ENCODE results near the gene RANBP10. TPM values are rescaled to one million over a fixed set of nuclear protein-coding genes. Genes with fewer than 3 reads are reported as not detected.

RANBP10 gene
- total RNA-seq, 4 donors from 2014 or later = 18.4 to 35.2 (median 27.6) TPM

- no peaks in the 10 kb centered on the region for H3K9me3 ChIP-seq
- no peak for DNase-seq (ENCODE audit: low spot score in 2 of 2)
- TF ChIP-seq EP300 (IDR thresholded peaks at IDR 0.05) = no peak
- no peak for TF ChIP-seq POLR2A (IDR thresholded peaks at IDR 0.05)
- TF ChIP-seq POLR2AphosphoS5 (IDR thresholded peaks at IDR 0.05) = no peak
- no peak for TF ChIP-seq CTCF (IDR thresholded peaks at IDR 0.05)
- WGBS = 91% methylated on average over 10 of the region's 12 CpGs
- no peak overlapping the region for H3K4me3 ChIP-seq
- H3K27me3 ChIP-seq = no peaks in the 10 kb centered on the region
- peaks cover 28% of the 10 kb centered on the region for H3K4me1 ChIP-seq
- H3K27ac ChIP-seq = no peak overlapping the region
- no peaks in the 10 kb centered on the region for H3K36me3 ChIP-seq
These were observed 23.6 kb downstream of the RANBP10 start for GRCh38 chr16:67782567-67783352.

- Histone ChIP-seq H3K27ac (no peak overlapping the region), H3K36me3 (no peaks in the 10 kb centered on the region), H3K27me3 (no peaks in the 10 kb centered on the region), H3K4me1 (peaks cover 28% of the 10 kb centered on the region), H3K9me3 (no peaks in the 10 kb centered on the region), H3K4me3 (no peak overlapping the region)
- DNase-seq (ENCODE audit: low spot score in 2 of 2) = no peak
- TF ChIP-seq POLR2AphosphoS5 (IDR thresholded peaks at IDR 0.05) (no peak), POLR2A (IDR thresholded peaks at IDR 0.05) (no peak), EP300 (IDR thresholded peaks at IDR 0.05) (no peak), CTCF (IDR thresholded peaks at IDR 0.05) (no peak)
- WGBS = 69% methylated on average over 5 of the region's 5 CpGs
These were observed 24.8 kb downstream of the RANBP10 start for GRCh38 chr16:67781565-67781921.

- no peak for DNase-seq (ENCODE audit: low spot score in 2 of 2)
- H3K27me3 ChIP-seq = no peaks in the 10 kb centered on the region
- no peak overlapping the region for H3K27ac ChIP-seq
- H3K4me3 ChIP-seq = no peak overlapping the region
- TF ChIP-seq EP300 (IDR thresholded peaks at IDR 0.05) = no peak
- no peak for TF ChIP-seq CTCF (IDR thresholded peaks at IDR 0.05)
- TF ChIP-seq POLR2AphosphoS5 (IDR thresholded peaks at IDR 0.05) = no peak
- TF ChIP-seq POLR2A (IDR thresholded peaks at IDR 0.05) = no peak
- H3K9me3 ChIP-seq = no peaks in the 10 kb centered on the region
- 82% methylated on average over 7 of the region's 7 CpGs for WGBS
- H3K36me3 ChIP-seq = no peaks in the 10 kb centered on the region
- peaks cover 28% of the 10 kb centered on the region for H3K4me1 ChIP-seq
These were observed 25.4 kb downstream of the RANBP10 start for GRCh38 chr16:67780847-67781564.

- 54% methylated on average over 5 of the region's 5 CpGs for WGBS
- TF ChIP-seq POLR2A (IDR thresholded peaks at IDR 0.05) (no peak), POLR2AphosphoS5 (IDR thresholded peaks at IDR 0.05) (no peak), CTCF (IDR thresholded peaks at IDR 0.05) (no peak), EP300 (IDR thresholded peaks at IDR 0.05) (no peak)
- no peaks in the 10 kb centered on the region for H3K9me3 ChIP-seq
- no peak overlapping the region for H3K27ac ChIP-seq
- peaks cover 28% of the 10 kb centered on the region for H3K4me1 ChIP-seq
- no peaks in the 10 kb centered on the region for H3K36me3 ChIP-seq
- no peak for DNase-seq (ENCODE audit: low spot score in 2 of 2)
- no peaks in the 10 kb centered on the region for H3K27me3 ChIP-seq
- no peak overlapping the region for H3K4me3 ChIP-seq
These were observed 26.9 kb downstream of the RANBP10 start for GRCh38 chr16:67779256-67780014.

GRCh38 chr16:67775273-67775672 is 31.1 kb downstream of the RANBP10 start:
- Histone ChIP-seq H3K27ac (no peak overlapping the region), H3K9me3 (no peaks in the 10 kb centered on the region), H3K36me3 (peaks cover 3% of the 10 kb centered on the region), H3K4me1 (peaks cover 23% of the 10 kb centered on the region), H3K27me3 (no peaks in the 10 kb centered on the region), H3K4me3 (no peak overlapping the region)
- WGBS = 97% methylated on average over 6 of the region's 6 CpGs
- TF ChIP-seq POLR2AphosphoS5 (IDR thresholded peaks at IDR 0.05) (no peak), POLR2A (IDR thresholded peaks at IDR 0.05) (no peak), CTCF (IDR thresholded peaks at IDR 0.05) (no peak), EP300 (IDR thresholded peaks at IDR 0.05) (no peak)
- DNase-seq (ENCODE audit: low spot score in 2 of 2) = no peak
